ENCODE results near the gene CNBD2.

The CNBD2 gene

GRCh38 chr20:36004045-36004444 is 35.7 kb downstream of the CNBD2 start:
- TF ChIP-seq CEBPB (IDR thresholded peaks at IDR 0.05): no peak
- TF ChIP-seq RAD21 (IDR thresholded peaks at IDR 0.05; ENCODE audit: low read depth): no peak
- no peak for TF ChIP-seq TCF12 (IDR thresholded peaks at IDR 0.05; ENCODE audit: low read depth)
- no peak for TF ChIP-seq TAF1 (IDR thresholded peaks at IDR 0.05; ENCODE audit: low read depth)
- no peak for TF ChIP-seq EGR1 (IDR thresholded peaks at IDR 0.05)
- TF ChIP-seq ZBTB7A (IDR thresholded peaks at IDR 0.05; ENCODE audit: low read depth): no peak
- no peak for TF ChIP-seq USF1 (IDR thresholded peaks at IDR 0.05)
- no peak for TF ChIP-seq EP300 (IDR thresholded peaks at IDR 0.05; ENCODE audit: borderline replicate concordance)

- TF ChIP-seq RAD21 (IDR thresholded peaks at IDR 0.05; ENCODE audit: low read depth): no peak
These were observed 40.2 kb downstream of the CNBD2 start for GRCh38 chr20:36008461-36009035.

GRCh38 chr20:36010076-36010475 is 41.7 kb downstream of the CNBD2 start:
- TF ChIP-seq CREB1 (IDR thresholded peaks at IDR 0.05; ENCODE audit: low read depth): no peak
- no peak for TF ChIP-seq RAD21 (IDR thresholded peaks at IDR 0.05; ENCODE audit: low read depth)
- no peak for TF ChIP-seq TAF1 (IDR thresholded peaks at IDR 0.05; ENCODE audit: low read depth)
- no peak for TF ChIP-seq TEAD4 (IDR thresholded peaks at IDR 0.05)
- TF ChIP-seq CEBPB (IDR thresholded peaks at IDR 0.05): no peak
- TF ChIP-seq REST (IDR thresholded peaks at IDR 0.05; ENCODE audit: low read depth): no peak
- TF ChIP-seq EGR1 (IDR thresholded peaks at IDR 0.05): no peak
- TF ChIP-seq FOXM1 (IDR thresholded peaks at IDR 0.05; ENCODE audit: borderline replicate concordance, low read depth): no peak
- no peak for TF ChIP-seq YY1 (IDR thresholded peaks at IDR 0.05; ENCODE audit: low read depth)
- TF ChIP-seq TCF12 (IDR thresholded peaks at IDR 0.05; ENCODE audit: low read depth): no peak
- no peak for TF ChIP-seq MAX (IDR thresholded peaks at IDR 0.05)

- no peak for TF ChIP-seq USF1 (IDR thresholded peaks at IDR 0.05)
- TF ChIP-seq YY1 (IDR thresholded peaks at IDR 0.05; ENCODE audit: low read depth): no peak
- no peak for TF ChIP-seq REST (IDR thresholded peaks at IDR 0.05; ENCODE audit: low read depth)
- no peak for TF ChIP-seq FOXM1 (IDR thresholded peaks at IDR 0.05; ENCODE audit: borderline replicate concordance, low read depth)
- TF ChIP-seq CREB1 (IDR thresholded peaks at IDR 0.05; ENCODE audit: low read depth): no peak
- no peak for TF ChIP-seq MAX (IDR thresholded peaks at IDR 0.05)
- no peak for TF ChIP-seq CEBPB (IDR thresholded peaks at IDR 0.05)
- no peak for TF ChIP-seq TAF1 (IDR thresholded peaks at IDR 0.05; ENCODE audit: low read depth)
- TF ChIP-seq RAD21 (IDR thresholded peaks at IDR 0.05; ENCODE audit: low read depth): no peak
- no peak for TF ChIP-seq TEAD4 (IDR thresholded peaks at IDR 0.05)
- no peak for TF ChIP-seq TCF12 (IDR thresholded peaks at IDR 0.05; ENCODE audit: low read depth)
- no peak for TF ChIP-seq EP300 (IDR thresholded peaks at IDR 0.05; ENCODE audit: borderline replicate concordance)
- no peak for TF ChIP-seq EGR1 (IDR thresholded peaks at IDR 0.05)
- TF ChIP-seq NFIC (IDR thresholded peaks at IDR 0.05): no peak
- no peak for TF ChIP-seq ZBTB7A (IDR thresholded peaks at IDR 0.05; ENCODE audit: low read depth)
These were observed 42.4 kb downstream of the CNBD2 start for GRCh38 chr20:36010825-36011224.

- no peak for TF ChIP-seq REST (IDR thresholded peaks at IDR 0.05; ENCODE audit: low read depth)
- no peak for TF ChIP-seq FOXM1 (IDR thresholded peaks at IDR 0.05; ENCODE audit: borderline replicate concordance, low read depth)
- no peak for TF ChIP-seq TCF12 (IDR thresholded peaks at IDR 0.05; ENCODE audit: low read depth)
- TF ChIP-seq RAD21 (IDR thresholded peaks at IDR 0.05; ENCODE audit: low read depth): no peak
- no peak for TF ChIP-seq EGR1 (IDR thresholded peaks at IDR 0.05)
- TF ChIP-seq ZBTB7A (IDR thresholded peaks at IDR 0.05; ENCODE audit: low read depth): no peak
- TF ChIP-seq NFIC (IDR thresholded peaks at IDR 0.05): no peak
- TF ChIP-seq MAX (IDR thresholded peaks at IDR 0.05): no peak
- no peak for TF ChIP-seq TAF1 (IDR thresholded peaks at IDR 0.05; ENCODE audit: low read depth)
- no peak for TF ChIP-seq TEAD4 (IDR thresholded peaks at IDR 0.05)
- no peak for TF ChIP-seq CREB1 (IDR thresholded peaks at IDR 0.05; ENCODE audit: low read depth)
- TF ChIP-seq CEBPB (IDR thresholded peaks at IDR 0.05): no peak
- TF ChIP-seq USF1 (IDR thresholded peaks at IDR 0.05): no peak
- no peak for TF ChIP-seq YY1 (IDR thresholded peaks at IDR 0.05; ENCODE audit: low read depth)
- no peak for TF ChIP-seq EP300 (IDR thresholded peaks at IDR 0.05; ENCODE audit: borderline replicate concordance)
These were observed 47.5 kb downstream of the CNBD2 start for GRCh38 chr20:36015806-36016403.

Data from Ishikawa (cell line).